IMR-90 (cell line): ENCODE measurements around the gene UGDH. TPM values are rescaled to one million over a fixed set of nuclear protein-coding genes. Genes with fewer than 3 reads are reported as not detected.

Experiments used
- ATAC-seq: fragments of 200-7000 bp; cut with Tn5 transposase; 2 replicates; pipeline ENCODE4 v1.9.1; 2020; ENCODE audit warnings: low read depth, mild to moderate bottlenecking, moderate library complexity
- BruUV-seq: library from RNA; stranded (reverse); fragments of 400-500 nt; replicated peaks from 2 replicates; lab custom pipeline; 2021; lab: Mats Ljungman, UMichigan
- CTCF ChIA-PET: fragments of 300-600 bp; formaldehyde crosslinking; extraction: SDS; loops from one replicate; lab custom pipeline; 2021; ENCODE audit warnings: antibody characterized with exemption; lab: Yijun Ruan, JAX
- POLR2A ChIA-PET: fragments of 300-600 bp; sonication (Branson Sonifier 250); formaldehyde crosslinking; loops from one replicate; lab custom pipeline; 2022; ENCODE audit warnings: antibody characterized with exemption; ENCODE audit not compliant: unreplicated experiment; lab: Charles Lee
- DNase-seq: peaks from one replicate; pipeline ENCODE4 v3.0.0; 2013
- H2AFZ ChIP-seq: replicated peaks from 2 replicates; pipeline ENCODE3; 2013; ENCODE audit warnings: low read length, mild to moderate bottlenecking; ENCODE audit not compliant: poor library complexity
- H2AK5ac ChIP-seq: 2 replicates; pipeline ENCODE4 v1.6.1; 2013; ENCODE audit warnings: low read depth, low read length, inconsistent platforms
- H2AK9ac ChIP-seq: replicated peaks from 2 replicates; pipeline ENCODE3; 2013; ENCODE audit warnings: mild to moderate bottlenecking, low read depth, low read length, moderate library complexity; ENCODE audit not compliant: poor library complexity
- H2BK120ac ChIP-seq: 2 replicates; pipeline ENCODE4 v1.6.1; 2013; ENCODE audit warnings: low read depth, low read length, inconsistent platforms
- H2BK15ac ChIP-seq: 3 replicates; pipeline ENCODE4 v1.6.1; 2013; ENCODE audit warnings: low read depth, low read length, inconsistent platforms
- H2BK20ac ChIP-seq: 2 replicates; pipeline ENCODE4 v1.6.1; 2013; ENCODE audit warnings: low read depth, mild to moderate bottlenecking, inconsistent platforms, low read length, moderate library complexity
- H2BK5ac ChIP-seq: 2 replicates; pipeline ENCODE4 v1.6.1; 2013; ENCODE audit warnings: mild to moderate bottlenecking, low read depth, low read length, inconsistent platforms; ENCODE audit not compliant: poor library complexity, severe bottlenecking
- H3K14ac ChIP-seq: replicated peaks from 2 replicates; pipeline ENCODE4 v1.6.1; 2013; ENCODE audit warnings: low read depth, low read length, inconsistent platforms
- H3K18ac ChIP-seq: 2 replicates; pipeline ENCODE4 v1.6.1; 2013; ENCODE audit warnings: low read depth, low read length, control low read depth
- H3K23ac ChIP-seq: 2 replicates; pipeline ENCODE4 v1.6.1; 2013; ENCODE audit warnings: low read depth, low read length, inconsistent platforms
- H3K27ac ChIP-seq: 2 replicates; pipeline ENCODE4 v1.5.1; 2013; ENCODE audit warnings: mild to moderate bottlenecking, control low read depth, low read length; ENCODE audit not compliant: insufficient read depth
- H3K27me3 ChIP-seq: 2 replicates; pipeline ENCODE4 v1.6.1; 2013; ENCODE audit warnings: low read length; ENCODE audit not compliant: control insufficient read depth, insufficient read depth
- H3K36me3 ChIP-seq: 2 replicates; pipeline ENCODE4 v1.6.1; 2013; ENCODE audit warnings: low read length, mixed read lengths; ENCODE audit not compliant: control insufficient read depth, insufficient read depth
- H3K4ac ChIP-seq: 2 replicates; pipeline ENCODE4 v1.6.1; 2013; ENCODE audit warnings: low read depth, low read length, inconsistent platforms
- H3K4me1 ChIP-seq: 2 replicates; pipeline ENCODE4 v1.6.1; 2013; ENCODE audit warnings: low read length, mixed read lengths; ENCODE audit not compliant: control insufficient read depth, insufficient read depth
- H3K4me2 ChIP-seq: 2 replicates; pipeline ENCODE4 v1.6.1; 2013; ENCODE audit warnings: low read depth, mild to moderate bottlenecking, control low read depth, low read length, moderate library complexity
- H3K4me3 ChIP-seq: 2 replicates; pipeline ENCODE4 v1.5.1; 2013; ENCODE audit warnings: low read depth, mild to moderate bottlenecking, control low read depth, low read length, moderate library complexity; ENCODE audit not compliant: insufficient read depth
- H3K56ac ChIP-seq: 2 replicates; pipeline ENCODE4 v1.6.1; 2013; ENCODE audit warnings: low read length, inconsistent platforms; ENCODE audit not compliant: insufficient read depth; ENCODE audit errors: extremely low read depth
- H3K79me1 ChIP-seq, 2 experiments: 2 replicates each; pipeline ENCODE4 v1.6.1; 2013; ENCODE audit warnings: low read length in 2 of 2, inconsistent platforms in 1 of 2, low read depth in 1 of 2
- H3K9ac ChIP-seq: 2 replicates; pipeline ENCODE4 v1.6.1; 2013; ENCODE audit warnings: low read depth, low read length, control low read depth
- H3K9me1 ChIP-seq: 2 replicates; pipeline ENCODE4 v1.6.1; 2013; ENCODE audit warnings: low read length, inconsistent platforms; ENCODE audit not compliant: insufficient read depth
- H3K9me3 ChIP-seq: 2 replicates; pipeline ENCODE4 v1.6.1; 2013; ENCODE audit warnings: low read length; ENCODE audit not compliant: control insufficient read depth, insufficient read depth
- H4K20me1 ChIP-seq: 2 replicates; pipeline ENCODE4 v1.6.1; 2013; ENCODE audit warnings: low read length, inconsistent platforms; ENCODE audit not compliant: insufficient read depth
- H4K5ac ChIP-seq: 2 replicates; pipeline ENCODE4 v1.6.1; 2013; ENCODE audit warnings: mild to moderate bottlenecking, low read depth, low read length, control low read depth
- H4K8ac ChIP-seq, 2 experiments: 2 replicates each; pipeline ENCODE4 v1.6.1; 2013; ENCODE audit warnings: low read depth in 2 of 2, low read length in 2 of 2, control low read depth in 1 of 2, inconsistent platforms in 1 of 2
- H4K91ac ChIP-seq: 2 replicates; pipeline ENCODE4 v1.6.1; 2013; ENCODE audit warnings: low read depth, low read length, inconsistent platforms; ENCODE audit not compliant: insufficient read depth
- BHLHE40 ChIP-seq: fragments of 150-350 bp; IDR thresholded peaks from 2 replicates; pipeline ENCODE4 v1.6.1; 2016; ENCODE audit warnings: mild to moderate bottlenecking, low read depth, low read length
- CEBPB ChIP-seq: IDR thresholded peaks from 2 replicates; pipeline ENCODE4 v1.6.1; 2012; ENCODE audit warnings: low read depth, low read length, improper control_type of control experiment
- CHD1 ChIP-seq: IDR thresholded peaks from 2 replicates; pipeline ENCODE4 v1.6.1; 2012; ENCODE audit warnings: low read depth, low read length, improper control_type of control experiment
- CTCF ChIP-seq: conservative IDR thresholded peaks from 2 replicates; pipeline ENCODE4 v1.5.1; 2012; ENCODE audit warnings: mild to moderate bottlenecking, low read depth, low read length, improper control_type of control experiment
- ELK1 ChIP-seq: fragments of 150-350 bp; IDR thresholded peaks from 2 replicates; pipeline ENCODE4 v1.6.1; 2016; ENCODE audit warnings: low read depth, mild to moderate bottlenecking, low read length, moderate library complexity, borderline replicate concordance
- FOS ChIP-seq: fragments of 150-350 bp; IDR thresholded peaks from 2 replicates; pipeline ENCODE4 v1.6.1; 2016; ENCODE audit warnings: low read depth, low read length
- MAFK ChIP-seq: IDR thresholded peaks from 2 replicates; pipeline ENCODE4 v1.6.1; 2012; ENCODE audit warnings: low read depth, low read length, improper control_type of control experiment
- MAZ ChIP-seq: IDR thresholded peaks from 2 replicates; pipeline ENCODE4 v1.6.1; 2012; ENCODE audit warnings: low read depth, mild to moderate bottlenecking, low read length, improper control_type of control experiment, moderate library complexity, borderline replicate concordance
- MXI1 ChIP-seq: IDR thresholded peaks from 2 replicates; pipeline ENCODE4 v1.6.1; 2012; ENCODE audit warnings: low read depth, mild to moderate bottlenecking, low read length, moderate library complexity, borderline replicate concordance
- NFE2L2 ChIP-seq: fragments of 150-350 bp; IDR thresholded peaks from 2 replicates; pipeline ENCODE4 v1.6.1; 2016; ENCODE audit warnings: low read depth, mild to moderate bottlenecking, low read length
- POLR2A ChIP-seq: IDR thresholded peaks from 2 replicates; pipeline ENCODE4 v1.6.1; 2012; ENCODE audit warnings: mild to moderate bottlenecking, low read depth, low read length
- RAD21 ChIP-seq: IDR thresholded peaks from 2 replicates; pipeline ENCODE4 v1.6.1; 2012; ENCODE audit warnings: low read length, improper control_type of control experiment
- RCOR1 ChIP-seq: IDR thresholded peaks from 2 replicates; pipeline ENCODE4 v1.6.1; 2012; ENCODE audit warnings: mild to moderate bottlenecking, low read length, improper control_type of control experiment; ENCODE audit not compliant: insufficient replicate concordance
- RFX5 ChIP-seq: IDR thresholded peaks from 2 replicates; pipeline ENCODE4 v1.8.0; 2012; ENCODE audit warnings: low read depth, mild to moderate bottlenecking, low read length, moderate library complexity
- SMC3 ChIP-seq: fragments of 150-350 bp; IDR thresholded peaks from 2 replicates; pipeline ENCODE4 v1.6.1; 2016; ENCODE audit warnings: low read depth, mild to moderate bottlenecking, antibody characterized with exemption, low read length, moderate library complexity
- USF2 ChIP-seq: fragments of 150-350 bp; IDR thresholded peaks from 2 replicates; pipeline ENCODE4 v1.6.1; 2017; ENCODE audit warnings: mild to moderate bottlenecking, antibody characterized with exemption, low read length, low read depth
- WGBS, 2 experiments: methylation state at CpG; one replicate each; pipeline versions ENCODE4 v1.1.5 to v1.1.7; 2013; ENCODE audit warnings: missing lambda C conversion rate in 2 of 2; ENCODE audit not compliant: insufficient read length in 1 of 2; ENCODE audit errors: extremely low coverage in 2 of 2; 5-methylcytosine and 5-hydroxymethylcytosine counted together
- dilution Hi-C: fragments of 300-500 bp; cut with HindIII; formaldehyde crosslinking; loops from one replicate; pipeline ENCODE4 v1.14.3; 2018; ENCODE audit warnings: low sequenced_read_pairs; ENCODE audit not compliant: unreplicated experiment
- in situ Hi-C: fragments of 300-500 bp; cut with MboI; formaldehyde crosslinking; loops from 3 replicates; pipeline ENCODE4 v1.14.3; 2019; ENCODE audit warnings: low sequenced_read_pairs, inconsistent platforms, mixed read lengths
- intact Hi-C: fragments of 100-400 bp; cut with micrococcal nuclease; formaldehyde crosslinking; loops from 2 replicates; pipeline ENCODE4 v1.10.0; 2022
- polyA plus RNA-seq, 3 experiments: library from polyadenylated mRNA; depleted of rRNA; stranded (reverse); fragments of >200 nt; gene quantifications; 2 replicates each; pipeline ENCODE4 v1.2.3, GENCODE V29; 2012; ENCODE audit warnings: low replicate concordance in 1 of 3
- total RNA-seq: library from RNA; depleted of rRNA; stranded (reverse); fragments of >200 nt; gene quantifications from 2 replicates; pipeline ENCODE4 v1.2.3, GENCODE V29; 2012

The UGDH gene
- total and polyA plus RNA-seq, 2 of the 4 experiments (the other 2 are of a cell fraction): 69.2 to 257 TPM

GRCh38 chr4:39450618-39451017 lies 76.6 kb downstream of the UGDH start:
- Histone ChIP-seq H3K4ac (no peak overlapping the region), H2BK15ac (no peak overlapping the region), H2BK5ac (no peak overlapping the region), H3K36me3 (peaks cover 31% of the 10 kb centered on the region), H3K9me1 (no peaks in the 10 kb centered on the region), H2AFZ (no peak overlapping the region), H3K56ac (no peak overlapping the region), H4K5ac (no peak overlapping the region), H3K4me1 (peaks cover 4% of the 10 kb centered on the region; the same call in 1 of the 2 replicates), H4K20me1 (peaks cover 34% of the 10 kb centered on the region), H2AK9ac (no peak overlapping the region), H3K4me2 (no peak overlapping the region), H3K4me3 (no peak overlapping the region), H3K9ac (no peak overlapping the region), H3K27ac (no peak overlapping the region), H3K23ac (no peak overlapping the region), H2AK5ac (no peak overlapping the region), H4K8ac (no peak overlapping the region), H3K27me3 (no peaks in the 10 kb centered on the region), H3K79me1 (peaks cover 18 to 28% of the 10 kb centered on the region in 2 experiments), H4K91ac (no peak overlapping the region), H3K14ac (no peak overlapping the region), H2BK20ac (no peak overlapping the region), H2BK120ac (no peak overlapping the region), H3K9me3 (no peaks in the 10 kb centered on the region), H3K18ac (no peak overlapping the region)
- TF ChIP-seq SMC3: no peak
- TF ChIP-seq CHD1: no peak
- no peak for TF ChIP-seq MAZ
- TF ChIP-seq USF2: no peak
- TF ChIP-seq CTCF: no peak
- TF ChIP-seq MAFK: no peak
- no peak for TF ChIP-seq RFX5
- TF ChIP-seq RCOR1: no peak
- TF ChIP-seq RAD21: no peak
- no peak for TF ChIP-seq NFE2L2
- no peak for TF ChIP-seq BHLHE40
- TF ChIP-seq POLR2A: no peak
- TF ChIP-seq CEBPB: no peak
- no peak for TF ChIP-seq ELK1
- no peak for TF ChIP-seq MXI1
- TF ChIP-seq FOS: no peak
- ATAC-seq (no peak), DNase-seq (no peak)
- CTCF ChIA-PET: interaction anchor here (0.6 kb wide), 1 partner anchor 23 kb away, joined by 4 read pairs; no protein-coding TSS in a partner anchor
- in situ Hi-C loops (no loop called here), dilution Hi-C loops (no loop called here), intact Hi-C loops (no loop called here)
- POLR2A ChIA-PET: no interaction called here
- no TSS peak for BruUV-seq
- WGBS, 2 experiments: 80% methylated on average over 1 of the region's 2 CpGs; no CpG with 5 or more reads in 1 of the 2 experiments
